KOPT-K1 (cell line): ENCODE data around the gene FUT3.
"Not testable (repeated sequence)": the region's sequence is repeated elsewhere in the genome, so short reads cannot be mapped to it uniquely, and the experiment has no call there.

ENCODE experiments used
- H3K27ac ChIP-seq: fragments of 200-600 bp; sonication (generic); 2 replicates; pipeline ENCODE4 v1.5.1; 2016; ENCODE audit warnings: antibody characterized with exemption, mild to moderate bottlenecking, low read depth, low read length; ENCODE audit not compliant: poor library complexity, severe bottlenecking
- H3K36me3 ChIP-seq: fragments of 200-600 bp; sonication (generic); 2 replicates; pipeline ENCODE4 v1.5.1; 2017; ENCODE audit warnings: antibody characterized with exemption, mild to moderate bottlenecking, low read length, moderate library complexity; ENCODE audit not compliant: insufficient read depth
- H3K9me3 ChIP-seq: fragments of 200-600 bp; sonication (generic); 2 replicates; pipeline ENCODE4 v1.5.1; 2017; ENCODE audit warnings: antibody characterized with exemption, low read length, mild to moderate bottlenecking; ENCODE audit not compliant: insufficient read depth, poor library complexity, severe bottlenecking

The FUT3 gene

GRCh38 chr19:5890099-5890498 is 38.9 kb upstream of the FUT3 start:
- Histone ChIP-seq H3K27ac (no peak overlapping the region), H3K9me3 (no peaks in the 10 kb centered on the region), H3K36me3 (peaks cover 12% of the 10 kb centered on the region; the same call in 1 of the 2 replicates)

GRCh38 chr19:5889288-5889971 is 38.2 kb upstream of the FUT3 start:
- H3K9me3 ChIP-seq, result no peaks in the 10 kb centered on the region
- H3K27ac ChIP-seq, result no peak overlapping the region
- H3K36me3 ChIP-seq, result peaks cover 5% of the 10 kb centered on the region; the same call in 1 of the 2 replicates

- H3K36me3 ChIP-seq, H3K27ac ChIP-seq, H3K9me3 ChIP-seq: not testable (repeated sequence)
These were observed 33.0 kb upstream of the FUT3 start for GRCh38 chr19:5884065-5884811.

- not testable (repeated sequence) for H3K36me3 ChIP-seq, H3K27ac ChIP-seq, H3K9me3 ChIP-seq
These were observed 32.1 kb upstream of the FUT3 start for GRCh38 chr19:5883157-5883873.

GRCh38 chr19:5882421-5882968 is 31.2 kb upstream of the FUT3 start:
- no peaks in the 10 kb centered on the region for H3K36me3 ChIP-seq
- H3K9me3 ChIP-seq, result no peaks in the 10 kb centered on the region
- H3K27ac ChIP-seq, result no peak overlapping the region

GRCh38 chr19:5881543-5882299 is 30.5 kb upstream of the FUT3 start:
- no peak overlapping the region for H3K27ac ChIP-seq
- no peaks in the 10 kb centered on the region for H3K36me3 ChIP-seq
- no peaks in the 10 kb centered on the region for H3K9me3 ChIP-seq

- Histone ChIP-seq H3K36me3 (no peaks in the 10 kb centered on the region), H3K27ac (no peak overlapping the region), H3K9me3 (no peaks in the 10 kb centered on the region)
These were observed 29.4 kb upstream of the FUT3 start for GRCh38 chr19:5880604-5881078.

- no peaks in the 10 kb centered on the region for H3K36me3 ChIP-seq
- no peak overlapping the region for H3K27ac ChIP-seq
- no peaks in the 10 kb centered on the region for H3K9me3 ChIP-seq
These were observed 28.9 kb upstream of the FUT3 start for GRCh38 chr19:5880196-5880595.

- Histone ChIP-seq H3K27ac (no peak overlapping the region), H3K36me3 (no peaks in the 10 kb centered on the region), H3K9me3 (no peaks in the 10 kb centered on the region)
These were observed 26.6 kb upstream of the FUT3 start for GRCh38 chr19:5877882-5878281.

- no peaks in the 10 kb centered on the region for H3K9me3 ChIP-seq
- H3K27ac ChIP-seq, result no peak overlapping the region
- no peaks in the 10 kb centered on the region for H3K36me3 ChIP-seq
These were observed 26.2 kb upstream of the FUT3 start for GRCh38 chr19:5877427-5877826.

GRCh38 chr19:5874496-5874895 is 23.2 kb upstream of the FUT3 start:
- not testable (repeated sequence) for H3K36me3 ChIP-seq, H3K27ac ChIP-seq, H3K9me3 ChIP-seq

- no peaks in the 10 kb centered on the region for H3K9me3 ChIP-seq
These were observed 22.5 kb upstream of the FUT3 start for GRCh38 chr19:5873617-5874199.

GRCh38 chr19:5870986-5871394 is 19.7 kb upstream of the FUT3 start:
- Histone ChIP-seq H3K9me3 (no peaks in the 10 kb centered on the region), H3K27ac (no peak overlapping the region), H3K36me3 (no peaks in the 10 kb centered on the region)

More at GRCh38 chr19:5873617-5874199, 22.5 kb upstream of the FUT3 start:
- no peak overlapping the region for H3K27ac ChIP-seq
- no peaks in the 10 kb centered on the region for H3K36me3 ChIP-seq
